Stimulated activated naive CD8-positive, alpha-beta T cell treated with anti-CD3 and anti-CD28 coated beads, Interleukin-15, Interleukin-2, amounts not matched to agents 100 ng/mL and 50 ng/mL, for 24 hours (primary cell): ENCODE results near the gene P2RY4.
A peak's percentile ranks its signal among the peaks of the same experiment; 100 is the strongest.
"Not testable (repeated sequence)": the region's sequence is repeated elsewhere in the genome, so short reads cannot be mapped to it uniquely, and the experiment has no call there.

Source experiments
- H3K27ac Mint-ChIP-seq: one replicate; pipeline ENCODE4 v1.8.0; 2021; ENCODE audit warnings: mild to moderate bottlenecking, mixed read lengths
- H3K27me3 Mint-ChIP-seq: one replicate; pipeline ENCODE4 v1.8.0; 2021; ENCODE audit warnings: mixed read lengths
- H3K36me3 Mint-ChIP-seq: one replicate; pipeline ENCODE4 v1.8.0; 2021; ENCODE audit warnings: low read depth, mixed read lengths
- H3K4me1 Mint-ChIP-seq: one replicate; pipeline ENCODE4 v1.8.0; 2021; ENCODE audit warnings: low read depth, mixed read lengths
- H3K4me3 Mint-ChIP-seq: one replicate; pipeline ENCODE4 v1.8.0; 2021; ENCODE audit warnings: mild to moderate bottlenecking, mixed read lengths
- H3K9me3 Mint-ChIP-seq: one replicate; pipeline ENCODE4 v1.8.0; 2021; ENCODE audit warnings: mixed read lengths

P2RY4 gene

GRCh38 chrX:70255452-70255851 is 4.6 kb downstream of the P2RY4 start:
- no peaks in the 10 kb centered on the region for H3K9me3 Mint-ChIP-seq
- no peak overlapping the region for H3K27ac Mint-ChIP-seq
- H3K27me3 Mint-ChIP-seq: no peaks in the 10 kb centered on the region
- no peak overlapping the region for H3K4me3 Mint-ChIP-seq
- H3K36me3 Mint-ChIP-seq: peaks cover 7% of the 10 kb centered on the region
- peaks cover 27% of the 10 kb centered on the region for H3K4me1 Mint-ChIP-seq

- H3K4me3 Mint-ChIP-seq: no peak overlapping the region
- H3K4me1 Mint-ChIP-seq: peaks cover 27% of the 10 kb centered on the region
- peaks cover 7% of the 10 kb centered on the region for H3K36me3 Mint-ChIP-seq
- no peaks in the 10 kb centered on the region for H3K27me3 Mint-ChIP-seq
- no peaks in the 10 kb centered on the region for H3K9me3 Mint-ChIP-seq
- H3K27ac Mint-ChIP-seq: peak overlapping the region; percentile 90
Observed at GRCh38 chrX:70254909-70255308, 5.1 kb downstream of the P2RY4 start.

- peaks cover 27% of the 10 kb centered on the region for H3K4me1 Mint-ChIP-seq
- H3K36me3 Mint-ChIP-seq: peaks cover 7% of the 10 kb centered on the region
- peak overlapping the region; percentile 14 for H3K4me3 Mint-ChIP-seq
- H3K9me3 Mint-ChIP-seq: no peaks in the 10 kb centered on the region
- no peaks in the 10 kb centered on the region for H3K27me3 Mint-ChIP-seq
- peak overlapping the region; percentile 90 for H3K27ac Mint-ChIP-seq
Observed at GRCh38 chrX:70254063-70254400, 6.0 kb downstream of the P2RY4 start.

GRCh38 chrX:70253377-70254062 is 6.5 kb downstream of the P2RY4 start:
- Mint-ChIP-seq H3K4me1 (peaks cover 27% of the 10 kb centered on the region), H3K36me3 (peaks cover 7% of the 10 kb centered on the region), H3K27ac (peak overlapping the region; percentile 90), H3K9me3 (no peaks in the 10 kb centered on the region), H3K27me3 (no peaks in the 10 kb centered on the region), H3K4me3 (peak overlapping the region; percentile 31)

- Mint-ChIP-seq H3K9me3 (no peaks in the 10 kb centered on the region), H3K27ac (peak overlapping the region; percentile 90), H3K36me3 (peaks cover 7% of the 10 kb centered on the region), H3K4me3 (no peak overlapping the region), H3K27me3 (no peaks in the 10 kb centered on the region), H3K4me1 (peaks cover 27% of the 10 kb centered on the region)
Observed at GRCh38 chrX:70252491-70252890, 7.5 kb downstream of the P2RY4 start.

GRCh38 chrX:70247252-70247651 is 12.8 kb downstream of the P2RY4 start:
- Mint-ChIP-seq H3K27ac (no peak overlapping the region), H3K27me3 (no peaks in the 10 kb centered on the region), H3K36me3 (no peaks in the 10 kb centered on the region), H3K9me3 (no peaks in the 10 kb centered on the region), H3K4me3 (no peak overlapping the region), H3K4me1 (peaks cover 5% of the 10 kb centered on the region)

GRCh38 chrX:70244881-70245280 is 15.1 kb downstream of the P2RY4 start:
- H3K9me3 Mint-ChIP-seq: no peaks in the 10 kb centered on the region
- no peaks in the 10 kb centered on the region for H3K27me3 Mint-ChIP-seq
- H3K36me3 Mint-ChIP-seq: no peaks in the 10 kb centered on the region
- H3K27ac Mint-ChIP-seq: no peak overlapping the region
- H3K4me1 Mint-ChIP-seq: peaks cover 12% of the 10 kb centered on the region
- no peak overlapping the region for H3K4me3 Mint-ChIP-seq

- H3K27ac Mint-ChIP-seq, H3K27me3 Mint-ChIP-seq, H3K9me3 Mint-ChIP-seq, H3K4me3 Mint-ChIP-seq, H3K36me3 Mint-ChIP-seq: not testable (repeated sequence)
- H3K4me1 Mint-ChIP-seq: peaks cover 12% of the 10 kb centered on the region
Observed at GRCh38 chrX:70243601-70244000, 16.4 kb downstream of the P2RY4 start.

- Mint-ChIP-seq H3K36me3 (no peaks in the 10 kb centered on the region), H3K4me1 (peaks cover 29% of the 10 kb centered on the region)
Observed at GRCh38 chrX:70241501-70241900, 18.5 kb downstream of the P2RY4 start.

GRCh38 chrX:70240751-70241150 is 19.3 kb downstream of the P2RY4 start:
- no peaks in the 10 kb centered on the region for H3K36me3 Mint-ChIP-seq
- H3K9me3 Mint-ChIP-seq: no peaks in the 10 kb centered on the region
- no peak overlapping the region for H3K4me3 Mint-ChIP-seq
- H3K27ac Mint-ChIP-seq: no peak overlapping the region
- peaks cover 32% of the 10 kb centered on the region for H3K4me1 Mint-ChIP-seq
- no peaks in the 10 kb centered on the region for H3K27me3 Mint-ChIP-seq

More at GRCh38 chrX:70241501-70241900, 18.5 kb downstream of the P2RY4 start:
- Mint-ChIP-seq H3K4me3 (no peak overlapping the region), H3K9me3 (no peaks in the 10 kb centered on the region), H3K27ac (peak overlapping the region; percentile 47), H3K27me3 (no peaks in the 10 kb centered on the region)

GRCh38 chrX:70234355-70234754 is 25.6 kb downstream of the P2RY4 start, which contains the start of gene AWAT1:
AWAT1 (plus strand) TSS chrX:70234655; CDS start chrX:70234696, 41 bp downstream.
- Mint-ChIP-seq H3K9me3 (no peaks in the 10 kb centered on the region), H3K4me3 (peak within 1 kb of the TSS; percentile 39), H3K27ac (peak within 1 kb of the TSS; percentile 79), H3K4me1 (peaks cover 54% of the 10 kb centered on the region), H3K27me3 (peaks cover 3% of the 10 kb centered on the region), H3K36me3 (peaks cover 4% of the 10 kb centered on the region)

- H3K4me3 Mint-ChIP-seq: peak overlapping the region; percentile 52
- peaks cover 3% of the 10 kb centered on the region for H3K27me3 Mint-ChIP-seq
- H3K4me1 Mint-ChIP-seq: peaks cover 39% of the 10 kb centered on the region
- H3K27ac Mint-ChIP-seq: peak overlapping the region; percentile 82
- H3K36me3 Mint-ChIP-seq: peaks cover 4% of the 10 kb centered on the region
- no peaks in the 10 kb centered on the region for H3K9me3 Mint-ChIP-seq
Observed at GRCh38 chrX:70231666-70232065, 28.3 kb downstream of the P2RY4 start.

- Mint-ChIP-seq H3K4me3 (no peak overlapping the region), H3K9me3 (no peaks in the 10 kb centered on the region), H3K27ac (no peak overlapping the region), H3K4me1 (peaks cover 5% of the 10 kb centered on the region), H3K27me3 (no peaks in the 10 kb centered on the region), H3K36me3 (no peaks in the 10 kb centered on the region)
Observed at GRCh38 chrX:70226687-70227086, 33.3 kb downstream of the P2RY4 start.

- Mint-ChIP-seq H3K4me3 (no peak overlapping the region), H3K36me3 (no peaks in the 10 kb centered on the region), H3K9me3 (no peaks in the 10 kb centered on the region), H3K4me1 (no peaks in the 10 kb centered on the region), H3K27ac (no peak overlapping the region), H3K27me3 (no peaks in the 10 kb centered on the region)
Observed at GRCh38 chrX:70226048-70226447, 34.0 kb downstream of the P2RY4 start.

GRCh38 chrX:70219938-70220764 is 39.9 kb downstream of the P2RY4 start:
- H3K36me3 Mint-ChIP-seq: no peaks in the 10 kb centered on the region
- no peaks in the 10 kb centered on the region for H3K9me3 Mint-ChIP-seq
- H3K27me3 Mint-ChIP-seq: no peaks in the 10 kb centered on the region
- H3K4me3 Mint-ChIP-seq: no peak overlapping the region
- no peaks in the 10 kb centered on the region for H3K4me1 Mint-ChIP-seq
- H3K27ac Mint-ChIP-seq: no peak overlapping the region
